PC-9 (cell line): ENCODE data around the gene TERB1. TPM values are rescaled to one million over a fixed set of nuclear protein-coding genes. Genes with fewer than 3 reads are reported as not detected.
"Not testable (repeated sequence)": the region's sequence is repeated elsewhere in the genome, so short reads cannot be mapped to it uniquely, and the experiment has no call there.

Experiments used
- BruUV-seq: library from RNA; stranded (reverse); fragments of 400-500 nt; replicated peaks from 2 replicates; lab custom pipeline; 2021; lab: Mats Ljungman, UMichigan
- CTCF ChIA-PET: fragments of 300-600 bp; sonication (Branson Sonifier 250); formaldehyde crosslinking; loops from one replicate; lab custom pipeline; 2022; ENCODE audit warnings: antibody characterized with exemption; lab: Charles Lee
- POLR2A ChIA-PET: fragments of 300-600 bp; sonication (Branson Sonifier 250); formaldehyde crosslinking; loops from one replicate; lab custom pipeline; 2022; ENCODE audit warnings: antibody characterized with exemption; ENCODE audit not compliant: unreplicated experiment; lab: Charles Lee
- DNase-seq, 2 experiments: peaks; one replicate each; pipeline versions ENCODE4 v3.0.0 to v3.0.0-alpha.2; 2015 to 2022; ENCODE audit warnings: mixed read lengths in 1 of 2
- H2AFZ ChIP-seq: fragments of 200-600 bp; sonication (generic); 2 replicates; pipeline ENCODE4 v1.8.1; 2017; ENCODE audit warnings: antibody characterized with exemption
- H3F3A ChIP-seq: fragments of 200-600 bp; sonication (generic); 2 replicates; pipeline ENCODE4 v1.8.1; 2017; ENCODE audit warnings: antibody characterized with exemption, mild to moderate bottlenecking, low read depth; ENCODE audit not compliant: insufficient read depth
- H3K27ac ChIP-seq: fragments of 200-600 bp; sonication (generic); 2 replicates; pipeline ENCODE4 v1.6.1; 2016; ENCODE audit warnings: mixed run types
- H3K27me3 ChIP-seq: fragments of 200-600 bp; sonication (generic); 2 replicates; pipeline ENCODE4 v1.6.1; 2016; ENCODE audit warnings: low read depth, mixed run types; ENCODE audit not compliant: insufficient read depth
- H3K36me3 ChIP-seq: fragments of 200-600 bp; sonication (generic); 2 replicates; pipeline ENCODE4 v1.6.1; 2016; ENCODE audit warnings: low read depth, mixed run types
- H3K4me1 ChIP-seq: fragments of 200-600 bp; sonication (generic); replicated peaks from 2 replicates; pipeline ENCODE4 v1.6.1; 2016; ENCODE audit warnings: mixed run types; ENCODE audit not compliant: insufficient read depth
- H3K4me2 ChIP-seq: fragments of 200-600 bp; sonication (generic); 2 replicates; pipeline ENCODE4 v1.6.1; 2017; ENCODE audit warnings: mixed run types
- H3K4me3 ChIP-seq: fragments of 200-600 bp; sonication (generic); 2 replicates; pipeline ENCODE4 v1.6.1; 2016; ENCODE audit warnings: mixed run types
- H3K79me2 ChIP-seq: fragments of 200-600 bp; sonication (generic); 2 replicates; pipeline ENCODE4 v1.6.1; 2017; ENCODE audit warnings: low read depth, mixed run types
- H3K9me2 ChIP-seq: fragments of 200-600 bp; sonication (generic); 2 replicates; pipeline ENCODE4 v1.8.1; 2017; ENCODE audit warnings: mild to moderate bottlenecking; ENCODE audit not compliant: insufficient read depth
- H3K9me3 ChIP-seq: fragments of 200-600 bp; sonication (generic); 2 replicates; pipeline ENCODE4 v1.8.1; 2016; ENCODE audit warnings: low read depth; ENCODE audit not compliant: insufficient read depth
- H4K20me1 ChIP-seq: fragments of 200-600 bp; sonication (generic); 2 replicates; pipeline ENCODE4 v1.8.1; 2017; ENCODE audit not compliant: insufficient read depth
- CTCF ChIP-seq: fragments of 200-600 bp; sonication (generic); conservative IDR thresholded peaks from 2 replicates; pipeline ENCODE4 v1.6.1; 2017; ENCODE audit warnings: mixed run types, antibody characterized with exemption, mild to moderate bottlenecking, moderate library complexity
- EZH2 ChIP-seq: fragments of 200-600 bp; sonication (generic); IDR thresholded peaks from 2 replicates; pipeline ENCODE4 v1.8.0; 2017; ENCODE audit warnings: antibody characterized with exemption, low read depth
- intact Hi-C: fragments of 100-400 bp; cut with micrococcal nuclease; formaldehyde crosslinking; loops from one replicate; pipeline ENCODE4 v1.10.0; 2022; ENCODE audit not compliant: unreplicated experiment
- total RNA-seq: library from RNA; stranded (reverse); gene quantifications from 2 replicates; pipeline ENCODE4 v1.2.3, GENCODE V29; 2021

TERB1 gene
- total RNA-seq, 1 experiment from 2014 or later = not detected

- H2AFZ ChIP-seq = no peak overlapping the region
- H3K4me1 ChIP-seq = no peaks in the 10 kb centered on the region
- H4K20me1 ChIP-seq = no peaks in the 10 kb centered on the region
- H3F3A ChIP-seq = peaks cover 5% of the 10 kb centered on the region; the same call in 1 of the 2 replicates
- ChIA-PET CTCF (no interaction called here), POLR2A (no interaction called here)
- no peaks in the 10 kb centered on the region for H3K27me3 ChIP-seq
- H3K79me2 ChIP-seq = no peaks in the 10 kb centered on the region
- intact Hi-C loops = no loop called here
- no peak for TF ChIP-seq EZH2
- no peak for TF ChIP-seq CTCF
- H3K36me3 ChIP-seq = 0 out of 2 replicates have a peak, but pooled peaks cover 22% of the 10 kb centered on the region
- no peak overlapping the region for H3K27ac ChIP-seq
- H3K9me3 ChIP-seq = no peaks in the 10 kb centered on the region
- H3K9me2 ChIP-seq = no peaks in the 10 kb centered on the region
- H3K4me2 ChIP-seq = no peak overlapping the region
- no peak overlapping the region for H3K4me3 ChIP-seq
- BruUV-seq = no TSS peak
- no peak for DNase-seq
Observed at GRCh38 chr16:66800856-66801255, 528 bp downstream of the TERB1 start.

- 0 out of 2 replicates have a peak, but pooled peaks cover 4% of the 10 kb centered on the region for H3K36me3 ChIP-seq
- intact Hi-C loops = no loop called here
- H3K4me3 ChIP-seq = no peak overlapping the region
- H3K27ac ChIP-seq = no peak overlapping the region
- no TSS peak for BruUV-seq
- H3K4me1 ChIP-seq = no peaks in the 10 kb centered on the region
- no peaks in the 10 kb centered on the region for H3K9me2 ChIP-seq
- ChIA-PET CTCF (no interaction called here), POLR2A (no interaction called here)
- H3K4me2 ChIP-seq = no peak overlapping the region
- no peaks in the 10 kb centered on the region for H4K20me1 ChIP-seq
- H2AFZ ChIP-seq = no peak overlapping the region
- H3K79me2 ChIP-seq = no peaks in the 10 kb centered on the region
- H3K9me3 ChIP-seq = no peaks in the 10 kb centered on the region
- TF ChIP-seq EZH2 = no peak
- TF ChIP-seq CTCF = no peak
- no peak for DNase-seq
- H3F3A ChIP-seq = peaks cover 5% of the 10 kb centered on the region; the same call in 1 of the 2 replicates
- H3K27me3 ChIP-seq = no peaks in the 10 kb centered on the region
Observed at GRCh38 chr16:66798161-66798560, 3.2 kb downstream of the TERB1 start.

- H4K20me1 ChIP-seq, CTCF ChIA-PET, H3K27ac ChIP-seq, H2AFZ ChIP-seq, intact Hi-C loops, DNase-seq, BruUV-seq, H3K9me2 ChIP-seq, H3K27me3 ChIP-seq, H3K4me3 ChIP-seq, H3K4me1 ChIP-seq, H3K79me2 ChIP-seq, H3F3A ChIP-seq, H3K36me3 ChIP-seq, H3K4me2 ChIP-seq, H3K9me3 ChIP-seq: not testable (repeated sequence)
- POLR2A ChIA-PET = interaction anchor here (0.7 kb wide), 1 partner anchor 389 kb away, joined by 4 read pairs; no protein-coding TSS in a partner anchor
Observed at GRCh38 chr16:66793984-66794383, 7.4 kb downstream of the TERB1 start.

- H2AFZ ChIP-seq = no peak overlapping the region
- TF ChIP-seq EZH2 = no peak
- TF ChIP-seq CTCF = no peak
- H3K27me3 ChIP-seq = no peaks in the 10 kb centered on the region
- no peaks in the 10 kb centered on the region for H3K79me2 ChIP-seq
- no TSS peak for BruUV-seq
- no peak overlapping the region for H3K4me2 ChIP-seq
- H3K9me3 ChIP-seq = no peaks in the 10 kb centered on the region
- H3K4me1 ChIP-seq = no peaks in the 10 kb centered on the region
- H3K9me2 ChIP-seq = no peaks in the 10 kb centered on the region
- CTCF ChIA-PET = no interaction called here
- H3F3A ChIP-seq = no peaks in the 10 kb centered on the region
- POLR2A ChIA-PET = no interaction called here
- no peak overlapping the region for H3K27ac ChIP-seq
- intact Hi-C loops = no loop called here
- no peak for DNase-seq
- no peaks in the 10 kb centered on the region for H3K36me3 ChIP-seq
- no peaks in the 10 kb centered on the region for H4K20me1 ChIP-seq
- no peak overlapping the region for H3K4me3 ChIP-seq
Observed at GRCh38 chr16:66790130-66790733, 11.2 kb downstream of the TERB1 start.
